Testis (tissue), 2 donors: ENCODE data around the gene STUM.

ENCODE experiments used
- POLR2A ChIP-seq: fragments of 450-650 bp; IDR thresholded peaks from one replicate; pipeline ENCODE4 v1.6.1; 2017; ENCODE audit warnings: antibody characterized with exemption, mild to moderate bottlenecking, moderate library complexity
- TF ChIP-seq, protein P1 (sequence below), 3 experiments: fragments of 450-650 bp in 2 of 3; fragments of 200-600 bp in 1 of 3; sonication (generic) in 1 of 3; IDR thresholded peaks; one replicate each; pipeline ENCODE4 v1.5.1; 2016 to 2019; ENCODE audit warnings: antibody characterized with exemption in 3 of 3, mild to moderate bottlenecking in 2 of 3, moderate library complexity in 1 of 3

DNA sequence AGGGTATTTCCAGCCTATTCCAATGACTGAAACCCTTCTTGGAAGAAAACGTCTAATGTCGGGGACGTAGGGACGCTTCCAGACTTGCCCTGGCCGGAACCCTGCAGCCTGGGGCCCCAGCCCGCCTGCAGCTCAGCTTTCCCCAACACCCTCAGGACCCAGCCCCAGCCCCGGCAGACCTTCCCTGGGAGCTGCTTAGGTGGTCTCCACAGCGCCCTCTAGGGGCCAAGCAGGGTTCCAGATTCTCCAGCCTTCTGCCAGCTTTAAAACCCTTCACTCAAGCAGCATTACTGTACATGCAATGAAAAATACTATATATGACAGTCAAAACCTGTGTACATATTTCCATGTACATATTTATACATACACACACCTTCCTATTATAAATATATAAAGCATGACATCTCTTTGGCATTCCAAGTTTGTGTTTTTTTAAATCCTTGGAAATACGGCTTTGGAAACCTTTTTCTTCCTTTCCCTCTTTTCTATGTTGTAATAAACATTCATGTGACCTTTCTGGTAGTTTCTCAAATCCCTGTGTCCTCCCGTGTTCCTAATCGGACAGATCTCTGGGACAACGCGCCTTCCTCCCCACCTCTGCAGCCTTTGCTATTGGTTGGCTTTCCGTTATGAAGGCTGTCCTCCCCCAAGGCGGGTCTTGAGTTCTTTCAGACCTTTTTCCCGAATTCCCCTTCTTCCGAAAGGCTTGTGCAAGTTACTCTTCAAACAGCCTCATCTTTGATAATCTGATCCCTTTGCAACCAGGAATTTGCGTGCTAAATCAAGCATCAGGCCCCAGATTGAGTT is 60.3 kb downstream of the STUM start:
- TF ChIP-seq, protein P1, sequence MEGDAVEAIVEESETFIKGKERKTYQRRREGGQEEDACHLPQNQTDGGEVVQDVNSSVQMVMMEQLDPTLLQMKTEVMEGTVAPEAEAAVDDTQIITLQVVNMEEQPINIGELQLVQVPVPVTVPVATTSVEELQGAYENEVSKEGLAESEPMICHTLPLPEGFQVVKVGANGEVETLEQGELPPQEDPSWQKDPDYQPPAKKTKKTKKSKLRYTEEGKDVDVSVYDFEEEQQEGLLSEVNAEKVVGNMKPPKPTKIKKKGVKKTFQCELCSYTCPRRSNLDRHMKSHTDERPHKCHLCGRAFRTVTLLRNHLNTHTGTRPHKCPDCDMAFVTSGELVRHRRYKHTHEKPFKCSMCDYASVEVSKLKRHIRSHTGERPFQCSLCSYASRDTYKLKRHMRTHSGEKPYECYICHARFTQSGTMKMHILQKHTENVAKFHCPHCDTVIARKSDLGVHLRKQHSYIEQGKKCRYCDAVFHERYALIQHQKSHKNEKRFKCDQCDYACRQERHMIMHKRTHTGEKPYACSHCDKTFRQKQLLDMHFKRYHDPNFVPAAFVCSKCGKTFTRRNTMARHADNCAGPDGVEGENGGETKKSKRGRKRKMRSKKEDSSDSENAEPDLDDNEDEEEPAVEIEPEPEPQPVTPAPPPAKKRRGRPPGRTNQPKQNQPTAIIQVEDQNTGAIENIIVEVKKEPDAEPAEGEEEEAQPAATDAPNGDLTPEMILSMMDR (IDR thresholded peaks at IDR 0.05) = peak; percentile 34 to 82 (median 48)
- TF ChIP-seq POLR2A = no peak
